GM12801 (cell line): ENCODE results near the gene KRTAP10-9.
"Not testable (repeated sequence)": the region's sequence is repeated elsewhere in the genome, so short reads cannot be mapped to it uniquely, and the experiment has no call there.

Source experiments
- CTCF ChIP-seq: IDR thresholded peaks from one replicate; pipeline ENCODE4 v1.5.1; 2011; ENCODE audit warnings: control low read depth; ENCODE audit not compliant: insufficient read length; ENCODE audit errors: extremely low read depth

Gene KRTAP10-9

GRCh38 chr21:44626673-44627143 is at the start of gene KRTAP10-9:
Gene KRTAP10-9, plus strand, starts transcription at chr21:44627093. Its CDS starts 79 bp downstream, at chr21:44627172.
- no peak for TF ChIP-seq CTCF

- no peak for TF ChIP-seq CTCF
These were observed 48.4 kb upstream of the KRTAP10-9 start for GRCh38 chr21:44578371-44579055.

- TF ChIP-seq CTCF, result no peak
These were observed 47.6 kb upstream of the KRTAP10-9 start for GRCh38 chr21:44579056-44579832.

- no peak for TF ChIP-seq CTCF
These were observed 47.1 kb upstream of the KRTAP10-9 start for GRCh38 chr21:44579833-44580144.

- TF ChIP-seq CTCF, result not testable (repeated sequence)
These were observed 46.6 kb upstream of the KRTAP10-9 start, which contains the start of gene KRTAP10-5 for GRCh38 chr21:44580231-44580821. Gene KRTAP10-5, minus strand, starts transcription at chr21:44580604. Its CDS starts 26 bp downstream, at chr21:44580578.

GRCh38 chr21:44581158-44581557 is 45.7 kb upstream of the KRTAP10-9 start:
- TF ChIP-seq CTCF, result no peak

- TF ChIP-seq CTCF, result no peak
These were observed 44.8 kb upstream of the KRTAP10-9 start for GRCh38 chr21:44582055-44582454.
